Lower leg skin (tissue), 3 donors: ENCODE measurements around the gene ZEB1.

Experiments
- POLR2A ChIP-seq, 2 donors: fragments of 450-650 bp; IDR thresholded peaks; one replicate each; pipeline ENCODE4 v1.6.1; 2016 to 2017; ENCODE audit warnings: antibody characterized with exemption in 2 of 2, mild to moderate bottlenecking in 1 of 2, moderate library complexity in 1 of 2
- TF ChIP-seq, protein P1 (sequence below), 3 donors: fragments of 450-650 bp; IDR thresholded peaks; one replicate each; pipeline ENCODE4 v1.5.1; 2016; ENCODE audit warnings: antibody characterized with exemption in 3 of 3, mild to moderate bottlenecking in 3 of 3, moderate library complexity in 2 of 3

DNA sequence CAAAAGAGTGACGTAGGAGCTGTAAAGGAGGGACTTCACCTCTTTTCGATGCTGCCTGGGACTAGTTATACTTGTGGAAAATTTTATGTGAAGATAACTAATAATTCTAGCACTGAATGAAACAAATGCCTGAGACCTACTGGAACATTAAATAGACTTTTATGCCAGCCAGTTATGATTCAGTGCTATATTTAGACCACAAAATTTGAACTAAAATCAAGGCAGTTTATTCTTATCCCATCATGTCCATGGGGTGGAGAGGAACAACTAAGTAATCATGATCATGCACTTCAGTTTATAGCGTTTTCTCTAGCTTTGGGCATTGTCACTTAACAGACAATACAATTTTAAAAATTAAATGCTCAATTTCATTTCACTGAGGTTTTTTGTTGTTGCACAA is 76.7 kb downstream of the ZEB1 start:
- TF ChIP-seq, protein P1, sequence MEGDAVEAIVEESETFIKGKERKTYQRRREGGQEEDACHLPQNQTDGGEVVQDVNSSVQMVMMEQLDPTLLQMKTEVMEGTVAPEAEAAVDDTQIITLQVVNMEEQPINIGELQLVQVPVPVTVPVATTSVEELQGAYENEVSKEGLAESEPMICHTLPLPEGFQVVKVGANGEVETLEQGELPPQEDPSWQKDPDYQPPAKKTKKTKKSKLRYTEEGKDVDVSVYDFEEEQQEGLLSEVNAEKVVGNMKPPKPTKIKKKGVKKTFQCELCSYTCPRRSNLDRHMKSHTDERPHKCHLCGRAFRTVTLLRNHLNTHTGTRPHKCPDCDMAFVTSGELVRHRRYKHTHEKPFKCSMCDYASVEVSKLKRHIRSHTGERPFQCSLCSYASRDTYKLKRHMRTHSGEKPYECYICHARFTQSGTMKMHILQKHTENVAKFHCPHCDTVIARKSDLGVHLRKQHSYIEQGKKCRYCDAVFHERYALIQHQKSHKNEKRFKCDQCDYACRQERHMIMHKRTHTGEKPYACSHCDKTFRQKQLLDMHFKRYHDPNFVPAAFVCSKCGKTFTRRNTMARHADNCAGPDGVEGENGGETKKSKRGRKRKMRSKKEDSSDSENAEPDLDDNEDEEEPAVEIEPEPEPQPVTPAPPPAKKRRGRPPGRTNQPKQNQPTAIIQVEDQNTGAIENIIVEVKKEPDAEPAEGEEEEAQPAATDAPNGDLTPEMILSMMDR (IDR thresholded peaks at IDR 0.05): no peak
- TF ChIP-seq POLR2A (IDR thresholded peaks at IDR 0.05): no peak
